Uterus (tissue), 4 donors: ENCODE data around the gene NFIC. TPM values are rescaled to one million over a fixed set of nuclear protein-coding genes. Genes with fewer than 3 reads are reported as not detected.

Experiments
- DNase-seq, 2 donors: peaks; one replicate each; pipeline ENCODE4 v3.0.0-alpha.2; 2019 to 2020
- H3K27ac ChIP-seq, 2 donors: fragments of 200-600 bp; sonication (generic); 1 replicate in 1 of 2; 2 replicates in 1 of 2; pipeline ENCODE4 v1.5.1; 2016 to 2018
- H3K27me3 ChIP-seq, 2 donors: fragments of 200-600 bp; sonication (generic); one replicate each; pipeline ENCODE4 v1.5.1; 2018 to 2019; ENCODE audit warnings: control low read depth in 1 of 2
- H3K36me3 ChIP-seq, 2 donors: fragments of 200-600 bp; sonication (generic); one replicate each; pipeline ENCODE4 v1.5.1; 2019; ENCODE audit warnings: control low read depth in 1 of 2
- H3K4me1 ChIP-seq, 2 donors: fragments of 200-600 bp; sonication (generic); one replicate each; pipeline ENCODE4 v1.5.1; 2018 to 2019; ENCODE audit warnings: control low read depth in 1 of 2
- H3K4me3 ChIP-seq, 2 donors: fragments of 200-600 bp; sonication (generic); 1 replicate in 1 of 2; 2 replicates in 1 of 2; pipeline ENCODE4 v1.5.1; 2018 to 2019; ENCODE audit warnings: mild to moderate bottlenecking in 1 of 2
- H3K9me3 ChIP-seq, 2 donors: fragments of 200-600 bp; sonication (generic); one replicate each; pipeline ENCODE4 v1.5.1; 2019; ENCODE audit warnings: control low read depth in 1 of 2
- CTCF ChIP-seq, 4 experiments: fragments of 200-600 bp in 2 of 4; fragments of 450-650 bp in 2 of 4; sonication (generic) in 2 of 4; IDR thresholded peaks; one replicate each; pipeline ENCODE4 v1.5.1; 2016 to 2019; ENCODE audit warnings: antibody characterized with exemption in 4 of 4, mild to moderate bottlenecking in 2 of 4, moderate library complexity in 1 of 4
- POLR2A ChIP-seq, 2 donors: fragments of 450-650 bp; IDR thresholded peaks; one replicate each; pipeline ENCODE4 v1.6.1; 2016; ENCODE audit warnings: antibody characterized with exemption in 2 of 2, mild to moderate bottlenecking in 1 of 2, moderate library complexity in 1 of 2
- intact Hi-C: fragments of 100-400 bp; cut with DNase I; formaldehyde crosslinking; loops from one replicate; pipeline ENCODE4 v1.15.1; 2023; ENCODE audit warnings: low total_unique reads
- total RNA-seq, 4 donors: library from RNA; depleted of rRNA in 3 of 4; stranded (reverse); fragments of >200 nt in 3 of 4; gene quantifications; one replicate each; pipeline versions ENCODE4 v1.1.0 to v1.2.4, GENCODE V29; 2014 to 2023
- donor health status: DM: yes; HTN: yes; CAD: no.

NFIC gene
- total RNA-seq, 4 donors from 2014 or later, result 18.5 to 361 (median 82.9) TPM

- Histone ChIP-seq H3K27ac (peak overlapping the region; percentile 98 to 100), H3K36me3 (no peaks in the 10 kb centered on the region), H3K27me3 (no peaks in the 10 kb centered on the region), H3K9me3 (no peaks in the 10 kb centered on the region), H3K4me3 (no peak overlapping the region), H3K4me1 (peaks cover 0 to 13% of the 10 kb centered on the region in 2 donors)
- intact Hi-C loops, result no loop called here
- no peak for DNase-seq
- TF ChIP-seq POLR2A (IDR thresholded peaks at IDR 0.05), result no peak
- no peak for TF ChIP-seq CTCF (IDR thresholded peaks at IDR 0.05)
These were observed 40.3 kb downstream of the NFIC start for GRCh38 chr19:3406571-3407111.

GRCh38 chr19:3407556-3408516 lies 41.5 kb downstream of the NFIC start:
- Histone ChIP-seq H3K27ac (peak overlapping the region; percentile 98 to 100), H3K4me3 (peak overlapping the region in 1 of 2 donors; percentile 22), H3K36me3 (no peaks in the 10 kb centered on the region), H3K9me3 (no peaks in the 10 kb centered on the region), H3K27me3 (no peaks in the 10 kb centered on the region), H3K4me1 (peaks cover 0 to 13% of the 10 kb centered on the region in 2 donors)
- no peak for TF ChIP-seq CTCF (IDR thresholded peaks at IDR 0.05)
- no peak for TF ChIP-seq POLR2A (IDR thresholded peaks at IDR 0.05)
- intact Hi-C loops, result no loop called here
- DNase-seq, result peak; percentile 63 to 65

- H3K9me3 ChIP-seq, result no peaks in the 10 kb centered on the region
- intact Hi-C loops, result no loop called here
- peak overlapping the region in 1 of 2 donors; percentile 19 for H3K4me3 ChIP-seq
- H3K27ac ChIP-seq, result peak overlapping the region; percentile 98 to 100
- no peak for TF ChIP-seq POLR2A (IDR thresholded peaks at IDR 0.05)
- no peak for TF ChIP-seq CTCF (IDR thresholded peaks at IDR 0.05)
- peaks cover 0 to 13% of the 10 kb centered on the region in 2 donors for H3K4me1 ChIP-seq
- no peaks in the 10 kb centered on the region for H3K27me3 ChIP-seq
- no peak for DNase-seq
- no peaks in the 10 kb centered on the region for H3K36me3 ChIP-seq
These were observed 42.6 kb downstream of the NFIC start for GRCh38 chr19:3408996-3409345.

- H3K4me1 ChIP-seq, result peaks cover 0 to 13% of the 10 kb centered on the region in 2 donors
- H3K27me3 ChIP-seq, result no peaks in the 10 kb centered on the region
- TF ChIP-seq POLR2A (IDR thresholded peaks at IDR 0.05) (no peak), CTCF (IDR thresholded peaks at IDR 0.05) (no peak)
- peak overlapping the region in 1 of 2 donors; percentile 19 for H3K4me3 ChIP-seq
- H3K36me3 ChIP-seq, result no peaks in the 10 kb centered on the region
- peak; percentile 65 to 80 for DNase-seq
- H3K27ac ChIP-seq, result peak overlapping the region; percentile 98 to 100
- H3K9me3 ChIP-seq, result no peaks in the 10 kb centered on the region
- intact Hi-C loops, result no loop called here
These were observed 43.1 kb downstream of the NFIC start for GRCh38 chr19:3409346-3410064.
